OCI-LY3 (cell line): ENCODE results near the gene IRX5.

Source experiments
- CTCF ChIP-seq: fragments of 200-600, 300-600 bp; sonication (generic); IDR thresholded peaks from 2 replicates; pipeline ENCODE4 v1.5.1; 2014; ENCODE audit warnings: antibody characterized with exemption, low read length, low read depth
- EZH2phosphoT487 ChIP-seq: fragments of 200-600 bp; shearing (Covaris generic); IDR thresholded peaks from 2 replicates; pipeline ENCODE4 v1.6.1; 2018; ENCODE audit warnings: antibody characterized with exemption, mixed run types, low read depth

GRCh38 chr16:54903047-54903446, 27.6 kb upstream of the IRX5 start:
- no peak for TF ChIP-seq EZH2phosphoT487
- TF ChIP-seq CTCF, result no peak
